IMR-90 (cell line): Measurements from ENCODE around the gene ERC2. TPM values are rescaled to one million over a fixed set of nuclear protein-coding genes. Genes with fewer than 3 reads are reported as not detected.

Source experiments
- ATAC-seq: fragments of 200-7000 bp; cut with Tn5 transposase; 2 replicates; pipeline ENCODE4 v1.9.1; 2020; ENCODE audit warnings: low read depth, mild to moderate bottlenecking, moderate library complexity
- BruUV-seq: library from RNA; stranded (reverse); fragments of 400-500 nt; replicated peaks from 2 replicates; lab custom pipeline; 2021; lab: Mats Ljungman, UMichigan
- CTCF ChIA-PET: fragments of 300-600 bp; formaldehyde crosslinking; extraction: SDS; loops from one replicate; lab custom pipeline; 2021; ENCODE audit warnings: antibody characterized with exemption; lab: Yijun Ruan, JAX
- POLR2A ChIA-PET: fragments of 300-600 bp; sonication (Branson Sonifier 250); formaldehyde crosslinking; loops from one replicate; lab custom pipeline; 2022; ENCODE audit warnings: antibody characterized with exemption; ENCODE audit not compliant: unreplicated experiment; lab: Charles Lee
- DNase-seq: peaks from one replicate; pipeline ENCODE4 v3.0.0; 2013
- H2AFZ ChIP-seq: replicated peaks from 2 replicates; pipeline ENCODE3; 2013; ENCODE audit warnings: low read length, mild to moderate bottlenecking; ENCODE audit not compliant: poor library complexity
- H2AK5ac ChIP-seq: 2 replicates; pipeline ENCODE4 v1.6.1; 2013; ENCODE audit warnings: low read depth, low read length, inconsistent platforms
- H2AK9ac ChIP-seq: replicated peaks from 2 replicates; pipeline ENCODE3; 2013; ENCODE audit warnings: mild to moderate bottlenecking, low read depth, low read length, moderate library complexity; ENCODE audit not compliant: poor library complexity
- H2BK120ac ChIP-seq: 2 replicates; pipeline ENCODE4 v1.6.1; 2013; ENCODE audit warnings: low read depth, low read length, inconsistent platforms
- H2BK15ac ChIP-seq: 3 replicates; pipeline ENCODE4 v1.6.1; 2013; ENCODE audit warnings: low read depth, low read length, inconsistent platforms
- H2BK20ac ChIP-seq: 2 replicates; pipeline ENCODE4 v1.6.1; 2013; ENCODE audit warnings: low read depth, mild to moderate bottlenecking, inconsistent platforms, low read length, moderate library complexity
- H2BK5ac ChIP-seq: 2 replicates; pipeline ENCODE4 v1.6.1; 2013; ENCODE audit warnings: mild to moderate bottlenecking, low read depth, low read length, inconsistent platforms; ENCODE audit not compliant: poor library complexity, severe bottlenecking
- H3K14ac ChIP-seq: replicated peaks from 2 replicates; pipeline ENCODE4 v1.6.1; 2013; ENCODE audit warnings: low read depth, low read length, inconsistent platforms
- H3K18ac ChIP-seq: 2 replicates; pipeline ENCODE4 v1.6.1; 2013; ENCODE audit warnings: low read depth, low read length, control low read depth
- H3K23ac ChIP-seq: 2 replicates; pipeline ENCODE4 v1.6.1; 2013; ENCODE audit warnings: low read depth, low read length, inconsistent platforms
- H3K27ac ChIP-seq: 2 replicates; pipeline ENCODE4 v1.5.1; 2013; ENCODE audit warnings: mild to moderate bottlenecking, control low read depth, low read length; ENCODE audit not compliant: insufficient read depth
- H3K27me3 ChIP-seq: 2 replicates; pipeline ENCODE4 v1.6.1; 2013; ENCODE audit warnings: low read length; ENCODE audit not compliant: control insufficient read depth, insufficient read depth
- H3K36me3 ChIP-seq: 2 replicates; pipeline ENCODE4 v1.6.1; 2013; ENCODE audit warnings: low read length, mixed read lengths; ENCODE audit not compliant: control insufficient read depth, insufficient read depth
- H3K4ac ChIP-seq: 2 replicates; pipeline ENCODE4 v1.6.1; 2013; ENCODE audit warnings: low read depth, low read length, inconsistent platforms
- H3K4me1 ChIP-seq: 2 replicates; pipeline ENCODE4 v1.6.1; 2013; ENCODE audit warnings: low read length, mixed read lengths; ENCODE audit not compliant: control insufficient read depth, insufficient read depth
- H3K4me2 ChIP-seq: 2 replicates; pipeline ENCODE4 v1.6.1; 2013; ENCODE audit warnings: low read depth, mild to moderate bottlenecking, control low read depth, low read length, moderate library complexity
- H3K4me3 ChIP-seq: 2 replicates; pipeline ENCODE4 v1.5.1; 2013; ENCODE audit warnings: low read depth, mild to moderate bottlenecking, control low read depth, low read length, moderate library complexity; ENCODE audit not compliant: insufficient read depth
- H3K56ac ChIP-seq: 2 replicates; pipeline ENCODE4 v1.6.1; 2013; ENCODE audit warnings: low read length, inconsistent platforms; ENCODE audit not compliant: insufficient read depth; ENCODE audit errors: extremely low read depth
- H3K79me1 ChIP-seq, 2 experiments: 2 replicates each; pipeline ENCODE4 v1.6.1; 2013; ENCODE audit warnings: low read length in 2 of 2, inconsistent platforms in 1 of 2, low read depth in 1 of 2
- H3K9ac ChIP-seq: 2 replicates; pipeline ENCODE4 v1.6.1; 2013; ENCODE audit warnings: low read depth, low read length, control low read depth
- H3K9me1 ChIP-seq: 2 replicates; pipeline ENCODE4 v1.6.1; 2013; ENCODE audit warnings: low read length, inconsistent platforms; ENCODE audit not compliant: insufficient read depth
- H3K9me3 ChIP-seq: 2 replicates; pipeline ENCODE4 v1.6.1; 2013; ENCODE audit warnings: low read length; ENCODE audit not compliant: control insufficient read depth, insufficient read depth
- H4K20me1 ChIP-seq: 2 replicates; pipeline ENCODE4 v1.6.1; 2013; ENCODE audit warnings: low read length, inconsistent platforms; ENCODE audit not compliant: insufficient read depth
- H4K5ac ChIP-seq: 2 replicates; pipeline ENCODE4 v1.6.1; 2013; ENCODE audit warnings: mild to moderate bottlenecking, low read depth, low read length, control low read depth
- H4K8ac ChIP-seq, 2 experiments: 2 replicates each; pipeline ENCODE4 v1.6.1; 2013; ENCODE audit warnings: low read depth in 2 of 2, low read length in 2 of 2, control low read depth in 1 of 2, inconsistent platforms in 1 of 2
- H4K91ac ChIP-seq: 2 replicates; pipeline ENCODE4 v1.6.1; 2013; ENCODE audit warnings: low read depth, low read length, inconsistent platforms; ENCODE audit not compliant: insufficient read depth
- BHLHE40 ChIP-seq: fragments of 150-350 bp; IDR thresholded peaks from 2 replicates; pipeline ENCODE4 v1.6.1; 2016; ENCODE audit warnings: mild to moderate bottlenecking, low read depth, low read length
- CEBPB ChIP-seq: IDR thresholded peaks from 2 replicates; pipeline ENCODE4 v1.6.1; 2012; ENCODE audit warnings: low read depth, low read length, improper control_type of control experiment
- CHD1 ChIP-seq: IDR thresholded peaks from 2 replicates; pipeline ENCODE4 v1.6.1; 2012; ENCODE audit warnings: low read depth, low read length, improper control_type of control experiment
- FOS ChIP-seq: fragments of 150-350 bp; IDR thresholded peaks from 2 replicates; pipeline ENCODE4 v1.6.1; 2016; ENCODE audit warnings: low read depth, low read length
- MAFK ChIP-seq: IDR thresholded peaks from 2 replicates; pipeline ENCODE4 v1.6.1; 2012; ENCODE audit warnings: low read depth, low read length, improper control_type of control experiment
- MAZ ChIP-seq: IDR thresholded peaks from 2 replicates; pipeline ENCODE4 v1.6.1; 2012; ENCODE audit warnings: low read depth, mild to moderate bottlenecking, low read length, improper control_type of control experiment, moderate library complexity, borderline replicate concordance
- MXI1 ChIP-seq: IDR thresholded peaks from 2 replicates; pipeline ENCODE4 v1.6.1; 2012; ENCODE audit warnings: low read depth, mild to moderate bottlenecking, low read length, moderate library complexity, borderline replicate concordance
- NFE2L2 ChIP-seq: fragments of 150-350 bp; IDR thresholded peaks from 2 replicates; pipeline ENCODE4 v1.6.1; 2016; ENCODE audit warnings: low read depth, mild to moderate bottlenecking, low read length
- POLR2A ChIP-seq: IDR thresholded peaks from 2 replicates; pipeline ENCODE4 v1.6.1; 2012; ENCODE audit warnings: mild to moderate bottlenecking, low read depth, low read length
- RAD21 ChIP-seq: IDR thresholded peaks from 2 replicates; pipeline ENCODE4 v1.6.1; 2012; ENCODE audit warnings: low read length, improper control_type of control experiment
- RCOR1 ChIP-seq: IDR thresholded peaks from 2 replicates; pipeline ENCODE4 v1.6.1; 2012; ENCODE audit warnings: mild to moderate bottlenecking, low read length, improper control_type of control experiment; ENCODE audit not compliant: insufficient replicate concordance
- RFX5 ChIP-seq: IDR thresholded peaks from 2 replicates; pipeline ENCODE4 v1.8.0; 2012; ENCODE audit warnings: low read depth, mild to moderate bottlenecking, low read length, moderate library complexity
- SMC3 ChIP-seq: fragments of 150-350 bp; IDR thresholded peaks from 2 replicates; pipeline ENCODE4 v1.6.1; 2016; ENCODE audit warnings: low read depth, mild to moderate bottlenecking, antibody characterized with exemption, low read length, moderate library complexity
- WGBS, 2 experiments: methylation state at CpG; one replicate each; pipeline versions ENCODE4 v1.1.5 to v1.1.7; 2013; ENCODE audit warnings: missing lambda C conversion rate in 2 of 2; ENCODE audit not compliant: insufficient read length in 1 of 2; ENCODE audit errors: extremely low coverage in 2 of 2; 5-methylcytosine and 5-hydroxymethylcytosine counted together
- dilution Hi-C: fragments of 300-500 bp; cut with HindIII; formaldehyde crosslinking; loops from one replicate; pipeline ENCODE4 v1.14.3; 2018; ENCODE audit warnings: low sequenced_read_pairs; ENCODE audit not compliant: unreplicated experiment
- in situ Hi-C: fragments of 300-500 bp; cut with MboI; formaldehyde crosslinking; loops from 3 replicates; pipeline ENCODE4 v1.14.3; 2019; ENCODE audit warnings: low sequenced_read_pairs, inconsistent platforms, mixed read lengths
- intact Hi-C: fragments of 100-400 bp; cut with micrococcal nuclease; formaldehyde crosslinking; loops from 2 replicates; pipeline ENCODE4 v1.10.0; 2022
- polyA plus RNA-seq, 3 experiments: library from polyadenylated mRNA; depleted of rRNA; stranded (reverse); fragments of >200 nt; gene quantifications; 2 replicates each; pipeline ENCODE4 v1.2.3, GENCODE V29; 2012; ENCODE audit warnings: low replicate concordance in 1 of 3
- total RNA-seq: library from RNA; depleted of rRNA; stranded (reverse); fragments of >200 nt; gene quantifications from 2 replicates; pipeline ENCODE4 v1.2.3, GENCODE V29; 2012
- TF ChIP-seq, protein P1 (sequence below): conservative IDR thresholded peaks from 2 replicates; pipeline ENCODE4 v1.5.1; 2012; ENCODE audit warnings: mild to moderate bottlenecking, low read depth, low read length, improper control_type of control experiment
- TF ChIP-seq, protein P2 (sequence below): fragments of 150-350 bp; IDR thresholded peaks from 2 replicates; pipeline ENCODE4 v1.6.1; 2017; ENCODE audit warnings: mild to moderate bottlenecking, antibody characterized with exemption, low read length, low read depth
- TF ChIP-seq, protein P3 (sequence below): fragments of 150-350 bp; IDR thresholded peaks from 2 replicates; pipeline ENCODE4 v1.6.1; 2016; ENCODE audit warnings: low read depth, mild to moderate bottlenecking, low read length, moderate library complexity, borderline replicate concordance

Gene ERC2
- total and polyA plus RNA-seq, 2 of the 4 experiments (the other 2 are of a cell fraction) = 0.17 to 0.18 TPM

DNA sequence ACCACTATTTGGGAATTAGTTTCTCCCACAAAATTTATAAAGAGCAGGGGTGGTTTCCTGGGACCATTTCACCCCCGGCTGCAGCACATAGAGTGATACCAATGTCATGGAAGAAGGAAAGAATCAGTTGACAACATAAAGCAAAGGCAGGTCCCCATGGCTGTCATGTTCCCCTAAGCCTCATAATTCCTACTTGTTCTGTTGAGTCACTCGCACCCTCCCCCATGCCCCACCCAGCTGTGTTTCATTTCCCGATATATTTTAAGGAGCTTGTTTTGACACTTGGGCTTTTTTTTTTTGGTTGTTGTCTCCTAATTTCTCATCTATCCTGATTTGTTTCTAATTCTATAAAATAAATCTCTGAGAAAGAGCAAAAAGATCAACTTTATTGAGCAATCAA, 24.9 kb downstream of the ERC2 start:
- Histone ChIP-seq H3K9me3 (no peaks in the 10 kb centered on the region), H2BK5ac (no peak overlapping the region), H2AK9ac (no peak overlapping the region), H3K23ac (no peak overlapping the region), H3K18ac (no peak overlapping the region), H3K27me3 (no peaks in the 10 kb centered on the region), H4K91ac (no peak overlapping the region), H2AK5ac (no peak overlapping the region), H3K9ac (no peak overlapping the region), H2BK15ac (no peak overlapping the region), H3K4me3 (no peak overlapping the region), H3K56ac (no peak overlapping the region), H3K4me1 (no peaks in the 10 kb centered on the region), H3K9me1 (no peaks in the 10 kb centered on the region), H3K4me2 (no peak overlapping the region), H3K79me1 (no peaks in the 10 kb centered on the region), H2BK120ac (no peak overlapping the region), H4K5ac (no peak overlapping the region), H2BK20ac (no peak overlapping the region), H3K4ac (no peak overlapping the region), H4K20me1 (no peaks in the 10 kb centered on the region), H3K27ac (no peak overlapping the region), H3K14ac (no peak overlapping the region), H4K8ac (no peak overlapping the region), H2AFZ (no peak overlapping the region), H3K36me3 (no peaks in the 10 kb centered on the region)
- CTCF ChIA-PET = interaction anchor here (0.7 kb wide), 1 partner anchor 52 kb away, joined by 4 read pairs; no protein-coding TSS in a partner anchor
- DNase-seq = no peak
- dilution Hi-C loops = no loop called here
- no CpG with 5 or more reads among the region's 3 CpGs for WGBS, 2 experiments
- TF ChIP-seq RFX5 (no peak), MAZ (no peak), CEBPB (no peak), CHD1 (no peak), RCOR1 (no peak), MAFK (no peak), SMC3 (no peak), MXI1 (no peak), BHLHE40 (no peak), POLR2A (no peak), RAD21 (no peak), FOS (no peak), NFE2L2 (no peak)
- TF ChIP-seq, protein P1, sequence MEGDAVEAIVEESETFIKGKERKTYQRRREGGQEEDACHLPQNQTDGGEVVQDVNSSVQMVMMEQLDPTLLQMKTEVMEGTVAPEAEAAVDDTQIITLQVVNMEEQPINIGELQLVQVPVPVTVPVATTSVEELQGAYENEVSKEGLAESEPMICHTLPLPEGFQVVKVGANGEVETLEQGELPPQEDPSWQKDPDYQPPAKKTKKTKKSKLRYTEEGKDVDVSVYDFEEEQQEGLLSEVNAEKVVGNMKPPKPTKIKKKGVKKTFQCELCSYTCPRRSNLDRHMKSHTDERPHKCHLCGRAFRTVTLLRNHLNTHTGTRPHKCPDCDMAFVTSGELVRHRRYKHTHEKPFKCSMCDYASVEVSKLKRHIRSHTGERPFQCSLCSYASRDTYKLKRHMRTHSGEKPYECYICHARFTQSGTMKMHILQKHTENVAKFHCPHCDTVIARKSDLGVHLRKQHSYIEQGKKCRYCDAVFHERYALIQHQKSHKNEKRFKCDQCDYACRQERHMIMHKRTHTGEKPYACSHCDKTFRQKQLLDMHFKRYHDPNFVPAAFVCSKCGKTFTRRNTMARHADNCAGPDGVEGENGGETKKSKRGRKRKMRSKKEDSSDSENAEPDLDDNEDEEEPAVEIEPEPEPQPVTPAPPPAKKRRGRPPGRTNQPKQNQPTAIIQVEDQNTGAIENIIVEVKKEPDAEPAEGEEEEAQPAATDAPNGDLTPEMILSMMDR = no peak
- TF ChIP-seq, protein P2, sequence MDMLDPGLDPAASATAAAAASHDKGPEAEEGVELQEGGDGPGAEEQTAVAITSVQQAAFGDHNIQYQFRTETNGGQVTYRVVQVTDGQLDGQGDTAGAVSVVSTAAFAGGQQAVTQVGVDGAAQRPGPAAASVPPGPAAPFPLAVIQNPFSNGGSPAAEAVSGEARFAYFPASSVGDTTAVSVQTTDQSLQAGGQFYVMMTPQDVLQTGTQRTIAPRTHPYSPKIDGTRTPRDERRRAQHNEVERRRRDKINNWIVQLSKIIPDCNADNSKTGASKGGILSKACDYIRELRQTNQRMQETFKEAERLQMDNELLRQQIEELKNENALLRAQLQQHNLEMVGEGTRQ = no peak
- TF ChIP-seq, protein P3, sequence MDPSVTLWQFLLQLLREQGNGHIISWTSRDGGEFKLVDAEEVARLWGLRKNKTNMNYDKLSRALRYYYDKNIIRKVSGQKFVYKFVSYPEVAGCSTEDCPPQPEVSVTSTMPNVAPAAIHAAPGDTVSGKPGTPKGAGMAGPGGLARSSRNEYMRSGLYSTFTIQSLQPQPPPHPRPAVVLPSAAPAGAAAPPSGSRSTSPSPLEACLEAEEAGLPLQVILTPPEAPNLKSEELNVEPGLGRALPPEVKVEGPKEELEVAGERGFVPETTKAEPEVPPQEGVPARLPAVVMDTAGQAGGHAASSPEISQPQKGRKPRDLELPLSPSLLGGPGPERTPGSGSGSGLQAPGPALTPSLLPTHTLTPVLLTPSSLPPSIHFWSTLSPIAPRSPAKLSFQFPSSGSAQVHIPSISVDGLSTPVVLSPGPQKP = no peak
- BruUV-seq = no TSS peak
- POLR2A ChIA-PET = no interaction called here
- in situ Hi-C loops = no loop called here
- no peak for ATAC-seq
- intact Hi-C loops = no loop called here
